Sigmoid colon (tissue), 4 donors: ENCODE measurements around the gene OPALIN.

Source experiments
- POLR2A ChIP-seq, 2 donors: fragments of 450-650 bp; IDR thresholded peaks; one replicate each; pipeline ENCODE4 v1.6.1; 2016; ENCODE audit warnings: antibody characterized with exemption in 2 of 2, mild to moderate bottlenecking in 2 of 2, moderate library complexity in 2 of 2
- POLR2AphosphoS5 ChIP-seq, 4 donors: sonication (generic); formaldehyde crosslinking; IDR thresholded peaks; one replicate each; pipeline ENCODE4 v1.6.1; 2017; ENCODE audit warnings: antibody characterized with exemption in 4 of 4
- TF ChIP-seq, protein P1 (sequence below), 4 experiments: fragments of 450-650 bp in 3 of 4; fragments of 200-600 bp in 1 of 4; IDR thresholded peaks; one replicate each; pipeline ENCODE4 v1.5.1; 2016 to 2019; ENCODE audit warnings: antibody characterized with exemption in 4 of 4, mild to moderate bottlenecking in 3 of 4, moderate library complexity in 2 of 4

DNA sequence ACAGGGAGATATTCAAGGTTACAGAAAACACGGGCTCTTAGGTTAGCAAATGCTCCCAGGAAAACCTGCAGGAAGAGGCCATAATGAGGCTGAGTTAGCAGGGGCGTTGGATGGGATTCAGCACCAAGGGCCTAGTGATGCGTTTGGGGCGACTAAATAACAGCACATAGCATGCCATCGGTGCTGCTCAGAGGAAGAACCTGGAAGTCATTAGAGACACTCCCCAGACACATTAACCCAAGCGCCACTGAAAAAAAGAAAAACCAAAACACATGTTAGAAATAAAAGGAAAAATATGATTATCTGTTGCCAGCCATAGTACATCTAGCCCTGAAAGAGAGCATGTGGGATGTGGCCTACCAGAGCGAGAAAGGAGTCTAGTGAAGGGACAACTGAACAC is 28.8 kb upstream of the OPALIN start:
- TF ChIP-seq POLR2A (IDR thresholded peaks at IDR 0.05) (no peak), POLR2AphosphoS5 (IDR thresholded peaks at IDR 0.05) (no peak)
- TF ChIP-seq, protein P1, sequence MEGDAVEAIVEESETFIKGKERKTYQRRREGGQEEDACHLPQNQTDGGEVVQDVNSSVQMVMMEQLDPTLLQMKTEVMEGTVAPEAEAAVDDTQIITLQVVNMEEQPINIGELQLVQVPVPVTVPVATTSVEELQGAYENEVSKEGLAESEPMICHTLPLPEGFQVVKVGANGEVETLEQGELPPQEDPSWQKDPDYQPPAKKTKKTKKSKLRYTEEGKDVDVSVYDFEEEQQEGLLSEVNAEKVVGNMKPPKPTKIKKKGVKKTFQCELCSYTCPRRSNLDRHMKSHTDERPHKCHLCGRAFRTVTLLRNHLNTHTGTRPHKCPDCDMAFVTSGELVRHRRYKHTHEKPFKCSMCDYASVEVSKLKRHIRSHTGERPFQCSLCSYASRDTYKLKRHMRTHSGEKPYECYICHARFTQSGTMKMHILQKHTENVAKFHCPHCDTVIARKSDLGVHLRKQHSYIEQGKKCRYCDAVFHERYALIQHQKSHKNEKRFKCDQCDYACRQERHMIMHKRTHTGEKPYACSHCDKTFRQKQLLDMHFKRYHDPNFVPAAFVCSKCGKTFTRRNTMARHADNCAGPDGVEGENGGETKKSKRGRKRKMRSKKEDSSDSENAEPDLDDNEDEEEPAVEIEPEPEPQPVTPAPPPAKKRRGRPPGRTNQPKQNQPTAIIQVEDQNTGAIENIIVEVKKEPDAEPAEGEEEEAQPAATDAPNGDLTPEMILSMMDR (IDR thresholded peaks at IDR 0.05): no peak
